ENCODE measurements around the gene SCUBE1.
A peak's percentile ranks its signal among the peaks of the same experiment; 100 is the strongest.

Gene SCUBE1

DNA sequence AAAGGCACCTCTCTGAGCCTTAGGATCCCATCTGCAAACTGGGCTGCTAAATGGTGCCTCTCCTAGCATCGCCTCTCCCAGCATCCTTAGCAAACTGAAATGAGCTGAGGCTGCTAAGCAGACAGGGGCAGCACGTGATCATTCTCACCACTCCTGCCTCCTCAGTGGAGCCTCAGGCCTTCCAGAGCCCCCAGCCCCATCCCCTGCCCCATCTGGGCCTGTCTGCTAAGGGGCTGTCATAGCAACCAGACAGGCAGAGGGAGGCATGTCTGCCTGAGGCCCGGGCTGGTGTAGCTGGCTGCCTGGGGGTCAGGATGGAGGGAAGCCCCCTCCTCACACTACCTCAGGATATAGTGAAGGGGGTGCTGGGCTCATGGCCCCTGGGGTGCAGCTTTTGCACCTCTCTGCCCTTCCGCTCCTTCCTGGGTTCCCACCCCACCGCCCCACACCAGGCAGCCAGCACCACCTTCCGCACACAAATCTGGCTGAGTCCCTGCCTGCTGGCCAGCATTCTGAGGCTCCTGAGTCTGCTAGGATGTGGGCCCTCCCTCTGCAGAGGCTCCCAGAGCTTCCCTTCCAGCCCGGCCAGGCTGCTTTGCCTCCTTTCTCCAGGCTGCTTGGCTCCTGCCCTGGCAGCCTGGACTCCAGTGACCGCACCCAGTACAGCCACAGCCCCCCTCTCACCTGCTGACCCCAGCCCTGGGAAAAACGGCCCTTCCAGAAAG, 108.7 kb downstream of the SCUBE1 start:
- no peak for DNase-seq

DNA sequence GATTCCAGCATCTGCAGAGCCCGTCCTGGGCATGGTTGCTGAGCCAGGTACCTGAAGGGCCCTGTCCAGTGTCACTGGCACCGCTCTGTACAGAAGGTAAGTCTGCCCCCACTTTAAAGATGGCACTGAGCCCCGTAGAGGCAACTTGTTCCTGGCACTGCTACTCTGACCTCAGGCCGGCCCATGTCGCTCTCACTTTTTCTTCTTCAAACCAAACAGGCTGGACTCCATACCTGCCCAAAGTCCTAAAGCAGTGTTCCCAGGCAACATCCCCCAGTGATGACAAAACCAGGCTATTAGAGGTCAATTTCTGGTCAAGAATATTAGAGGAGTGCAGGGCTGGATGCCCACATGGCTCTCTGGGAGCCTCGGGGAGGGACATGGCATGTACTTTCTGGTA, 109.6 kb downstream of the SCUBE1 start:
- no peak for DNase-seq

DNA sequence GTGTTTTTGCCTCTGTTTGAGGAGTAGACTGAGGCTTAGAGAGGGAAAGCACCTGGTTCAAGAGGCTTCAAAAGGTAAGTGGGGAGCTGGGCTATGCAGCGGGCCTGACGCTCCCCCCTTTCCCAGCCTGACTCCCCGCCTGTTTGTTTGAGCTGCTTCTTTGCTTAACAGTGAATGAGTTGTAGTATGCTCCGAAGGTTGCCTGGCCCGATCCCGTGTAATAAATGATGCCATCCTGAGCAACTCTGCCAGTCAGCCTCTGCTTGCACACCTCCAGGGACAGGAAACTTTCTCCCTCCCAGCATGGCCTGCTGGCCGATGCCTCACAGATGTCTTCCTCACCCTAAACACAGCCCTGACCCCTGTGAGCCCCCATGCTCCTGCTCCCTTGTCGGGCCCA, 110.7 kb downstream of the SCUBE1 start:
- no peak for DNase-seq

DNA sequence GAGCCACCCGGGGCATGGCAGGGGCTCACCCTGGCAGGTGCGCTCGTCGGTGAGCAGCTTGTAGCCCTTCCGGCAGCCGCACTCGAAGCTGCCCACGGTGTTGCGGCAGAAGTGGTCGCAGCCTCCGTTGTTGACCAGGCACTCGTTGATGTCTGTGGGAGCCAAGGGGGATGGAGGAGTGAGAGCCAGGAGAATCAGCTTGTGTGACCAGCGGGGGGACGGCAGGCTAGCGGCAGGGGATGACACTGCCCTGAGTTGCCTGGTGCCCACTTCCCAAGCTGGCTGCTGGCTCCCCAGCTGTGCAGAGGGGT, 111.5 kb downstream of the SCUBE1 start:
- no peak for DNase-seq

DNA sequence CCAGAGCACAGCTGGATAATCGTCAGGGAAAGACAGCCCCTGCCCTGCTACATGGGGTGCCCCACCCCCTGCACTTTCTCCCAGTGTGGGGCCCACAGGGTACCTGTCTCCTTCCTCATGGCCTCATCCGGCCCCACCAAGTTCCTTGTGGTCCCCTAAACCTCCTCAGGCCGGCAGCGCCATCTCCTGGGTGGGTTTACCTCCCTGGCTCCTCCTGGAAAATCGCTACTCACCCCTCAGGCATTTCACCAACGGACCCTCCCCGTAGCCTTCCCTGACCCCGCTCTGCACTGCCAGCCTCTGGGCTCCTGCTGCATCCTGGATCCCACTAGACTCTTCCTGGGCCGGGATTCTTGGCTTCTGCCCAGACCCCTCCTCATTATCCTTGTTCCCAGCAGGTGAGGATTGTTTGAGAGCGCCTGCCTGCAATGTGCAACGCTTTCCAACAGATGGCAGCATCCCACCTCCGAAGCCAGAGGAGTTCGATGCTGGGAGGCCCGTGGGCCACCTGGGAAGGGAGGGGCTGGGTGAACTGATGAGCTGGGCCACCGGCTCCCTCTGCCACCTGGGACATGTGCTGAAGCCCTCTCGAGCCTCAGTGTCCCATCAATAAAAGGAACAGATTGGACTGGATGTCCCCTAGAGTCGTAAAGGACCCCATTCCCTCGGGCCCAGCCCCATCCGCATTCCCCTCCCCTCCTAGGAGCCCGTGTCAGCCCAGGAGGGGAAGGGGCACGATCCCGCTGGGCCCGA, 112.0 kb downstream of the SCUBE1 start:
- DNase-seq: peak; percentile 87

DNA sequence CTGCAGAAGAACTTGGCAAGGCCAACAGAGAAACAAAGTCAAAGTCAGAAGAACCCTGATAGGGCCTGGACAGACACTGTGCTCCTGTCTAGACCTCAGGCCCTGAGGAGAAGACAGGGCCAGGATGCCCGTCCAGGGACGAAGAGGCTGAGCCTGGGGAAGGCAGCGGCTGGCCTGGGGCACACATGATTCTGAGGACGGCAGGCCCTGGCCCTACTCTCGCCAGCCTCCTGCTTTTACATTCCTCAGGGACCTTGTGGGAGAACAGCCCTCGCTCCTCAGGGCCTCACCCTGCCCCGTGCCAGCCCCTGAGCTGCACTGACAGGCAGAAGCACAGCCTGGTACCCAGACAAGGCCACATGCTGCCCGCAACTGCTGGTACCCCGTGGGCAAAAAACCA, 112.6 kb downstream of the SCUBE1 start:
- DNase-seq: no peak

DNA sequence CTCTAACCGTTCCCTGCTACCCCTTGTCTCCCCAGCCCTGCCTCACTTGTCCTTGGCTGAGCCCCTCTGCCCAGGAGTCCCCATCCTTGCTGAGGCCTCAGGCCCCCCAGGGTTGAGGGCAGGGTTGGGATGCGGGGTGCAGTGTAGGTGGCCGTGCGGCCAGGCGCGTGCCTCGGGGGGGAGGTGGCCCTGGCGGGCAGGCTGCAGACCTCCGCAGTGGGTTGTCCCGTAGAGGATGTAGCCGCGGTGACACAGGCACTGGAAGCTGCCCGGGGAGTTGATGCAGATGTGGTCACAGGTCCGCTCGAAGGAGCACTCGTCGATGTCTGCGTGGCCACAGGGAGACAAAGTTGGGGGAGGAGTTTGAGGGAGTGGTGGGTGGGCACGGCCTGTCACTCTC, 114.3 kb downstream of the SCUBE1 start:
- DNase-seq: no peak

DNA sequence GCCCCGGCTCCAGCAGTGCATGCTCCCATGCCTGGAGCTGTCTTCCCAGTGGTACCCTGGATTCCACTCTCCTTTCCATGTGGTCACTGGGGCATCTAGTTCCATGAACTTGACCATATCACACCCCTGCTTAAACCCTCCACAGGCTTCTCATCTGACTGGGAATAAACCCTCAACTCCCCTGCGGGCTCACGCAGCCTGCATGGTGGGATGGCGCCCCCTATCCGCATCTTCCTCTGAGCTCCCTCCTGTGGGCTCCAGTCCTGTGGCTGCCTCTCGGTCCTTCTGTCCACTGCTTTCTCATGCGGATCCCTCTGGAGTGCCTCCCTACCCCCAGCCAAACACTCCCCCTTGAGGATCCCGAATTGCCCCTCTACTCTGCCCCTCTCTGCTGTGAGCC, 114.8 kb downstream of the SCUBE1 start:
- DNase-seq: peak; percentile 66

DNA sequence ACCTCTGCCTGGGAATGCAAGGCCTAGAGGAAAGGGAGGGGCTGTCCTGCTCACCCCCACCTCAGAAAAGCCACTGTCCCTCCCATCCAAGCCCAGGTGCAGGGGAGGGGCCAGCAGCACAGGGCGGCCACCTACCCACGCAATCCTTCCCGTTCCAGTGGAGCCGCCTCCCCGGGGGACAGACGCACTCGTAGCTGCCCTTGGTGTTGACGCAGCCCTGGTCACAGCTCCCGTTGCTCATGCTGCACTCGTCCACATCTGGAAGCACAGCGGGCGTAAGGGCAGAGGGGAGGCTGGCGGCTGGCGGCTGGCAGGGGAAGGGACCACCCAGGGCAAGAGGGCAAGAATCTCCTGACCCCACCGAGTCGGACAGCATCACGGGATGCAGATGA, 115.9 kb downstream of the SCUBE1 start:
- DNase-seq: no peak

DNA sequence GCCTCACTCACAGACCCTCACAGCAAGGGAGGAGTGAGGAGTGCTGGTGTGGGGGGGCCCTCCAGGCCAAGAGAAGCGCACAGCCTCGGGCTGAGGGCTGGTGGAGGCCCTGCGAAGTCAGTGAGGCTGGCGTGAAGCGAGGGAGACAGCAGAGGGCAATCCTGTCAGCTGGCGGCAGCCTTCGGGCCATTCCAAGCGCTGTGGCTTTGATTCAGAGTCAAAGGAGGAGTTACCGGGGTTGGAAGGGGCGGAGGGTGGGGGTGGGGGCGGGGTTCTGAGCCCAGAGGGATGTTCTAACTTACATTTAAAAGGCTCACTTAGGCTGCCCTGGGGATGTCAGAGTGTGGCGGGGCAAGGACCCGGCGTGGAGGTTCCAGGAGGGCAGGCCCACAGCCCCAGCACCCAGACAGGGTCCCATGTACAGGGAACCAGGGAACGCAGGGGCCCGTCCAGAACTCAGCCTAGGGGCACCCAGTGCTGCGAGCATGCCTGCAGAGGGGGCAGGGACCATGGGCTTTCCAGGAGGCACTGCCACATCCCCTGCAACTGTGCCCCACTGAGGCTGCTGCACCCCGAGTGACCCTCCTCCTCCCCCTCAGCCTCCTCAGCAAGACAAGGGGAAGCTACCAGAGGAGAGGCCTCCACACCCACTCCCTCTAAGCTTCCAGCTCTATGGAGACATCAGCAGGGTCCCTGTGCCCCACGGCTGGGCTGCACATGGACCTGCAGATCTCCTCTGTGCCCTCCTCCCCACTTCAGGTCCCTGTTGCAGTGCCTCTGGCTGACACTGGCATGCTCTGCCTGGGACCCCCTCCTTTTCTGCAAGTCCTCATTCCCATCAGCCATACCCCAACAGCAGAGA, 116.6 kb downstream of the SCUBE1 start:
- no peak for DNase-seq

DNA sequence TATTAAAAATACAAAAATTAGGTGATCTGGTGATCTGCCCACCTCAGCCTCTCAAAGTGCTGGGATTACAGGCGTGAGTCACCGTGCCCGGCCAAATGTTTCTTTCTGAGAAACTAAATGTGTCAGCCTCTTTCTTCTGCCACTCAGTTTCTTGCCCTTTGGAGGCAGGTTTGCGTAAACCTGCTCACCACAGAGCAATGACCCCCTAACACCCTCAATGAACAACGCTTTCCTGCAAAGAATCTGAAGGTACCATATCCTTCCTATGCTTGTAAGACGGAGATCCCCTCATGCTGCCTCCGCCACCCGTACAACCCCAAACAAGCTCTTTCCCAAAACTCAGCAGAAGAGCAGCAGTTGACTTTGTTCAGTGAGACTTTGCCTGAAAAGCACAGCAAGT, 117.6 kb downstream of the SCUBE1 start:
- DNase-seq: no peak

DNA sequence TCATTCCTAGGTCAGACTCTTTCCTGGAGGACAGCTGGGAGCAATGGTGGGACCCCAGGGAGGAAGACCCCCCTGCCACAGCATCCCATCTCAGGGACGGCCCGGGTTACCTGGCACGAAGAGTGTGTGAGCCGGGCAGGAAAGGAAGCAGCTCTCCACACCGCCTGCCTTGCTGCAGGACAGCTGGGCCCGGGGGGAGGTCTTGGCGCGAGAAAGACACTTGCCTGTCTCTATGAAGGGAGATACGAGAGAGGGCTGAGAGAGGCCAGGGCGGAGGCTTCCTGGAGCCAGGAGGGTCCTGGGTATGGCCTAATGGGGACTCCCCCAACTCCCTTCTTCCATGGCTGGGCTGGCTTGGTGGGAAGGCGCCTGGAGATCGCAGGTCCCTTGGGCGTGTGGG, 120.2 kb downstream of the SCUBE1 start:
- no peak for DNase-seq

DNA sequence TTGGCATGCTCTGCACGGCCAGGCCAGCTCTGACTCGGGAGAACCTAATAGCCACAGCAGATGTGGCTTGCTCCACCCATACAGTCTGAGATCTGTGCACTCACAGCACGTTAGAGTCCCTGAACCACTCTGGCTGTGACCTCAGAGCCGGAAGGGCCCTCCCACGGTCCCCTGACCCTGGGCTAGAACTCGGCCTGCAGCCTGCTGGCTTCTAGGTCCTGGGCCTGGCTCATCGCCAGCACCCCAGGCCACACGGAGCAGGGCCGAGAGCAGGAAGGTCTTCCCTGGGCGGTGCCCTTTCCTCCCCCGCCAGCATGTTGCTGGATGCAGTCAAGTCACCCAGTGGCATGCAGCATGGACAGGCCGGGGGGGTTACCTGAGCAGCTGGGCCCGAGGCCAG, 120.9 kb downstream of the SCUBE1 start:
- DNase-seq: no peak

DNA sequence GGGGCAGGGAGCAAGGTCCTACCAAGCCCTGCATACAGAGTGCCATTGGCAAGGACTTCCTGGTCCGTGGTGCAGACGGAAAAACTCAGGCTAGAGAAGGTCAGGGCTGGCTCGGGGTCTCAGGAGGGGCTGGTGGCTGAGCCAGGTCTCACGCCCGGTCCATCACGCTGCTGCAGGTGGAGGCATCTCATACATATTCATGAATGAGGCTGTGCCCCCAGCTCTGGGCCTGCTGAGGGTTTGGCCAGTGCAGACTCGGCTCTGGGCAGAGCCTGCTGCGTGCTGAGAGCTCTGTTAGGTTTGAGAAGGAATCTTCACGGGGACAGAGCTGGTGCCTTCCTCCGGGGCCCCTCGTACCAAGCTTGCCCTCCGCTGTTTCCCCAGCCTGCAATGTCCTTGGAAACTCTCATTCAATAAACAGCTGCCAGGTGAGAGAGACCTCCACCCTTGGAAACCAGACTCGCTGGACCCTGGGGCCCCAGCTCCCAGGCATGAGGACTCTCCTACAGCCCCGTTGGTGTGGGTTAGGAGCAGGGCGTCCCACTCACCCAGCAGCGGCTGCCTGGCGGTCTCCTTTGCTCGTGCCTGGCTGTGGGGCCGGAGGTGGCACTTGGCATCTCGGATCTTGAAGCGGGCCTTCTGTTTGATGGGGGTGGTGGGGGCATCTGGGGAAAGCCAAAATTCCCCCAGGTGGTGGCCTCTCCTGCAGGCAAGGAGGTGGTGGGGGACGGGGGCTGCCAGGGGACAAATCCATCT, 122.4 kb downstream of the SCUBE1 start:
- no peak for DNase-seq

DNA sequence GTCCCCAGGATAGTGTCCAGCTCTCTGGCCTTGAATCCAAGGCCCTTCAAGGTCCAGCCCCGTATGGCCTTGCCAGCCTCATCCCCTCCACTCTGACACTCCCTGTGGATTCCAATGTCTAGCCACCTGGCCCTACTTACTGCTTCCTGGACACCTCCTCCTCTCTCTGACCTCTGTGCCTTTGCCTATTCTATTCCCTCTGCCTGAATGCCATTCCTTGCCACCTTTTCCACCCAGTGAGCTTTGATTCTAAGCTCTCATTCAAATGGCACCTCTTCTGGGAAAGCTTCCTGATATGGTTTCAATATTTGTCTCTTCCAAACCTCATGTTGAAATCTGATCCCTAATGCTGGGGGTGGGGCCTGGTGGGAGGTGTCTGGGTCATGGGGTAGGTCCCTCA, 124.4 kb downstream of the SCUBE1 start:
- DNase-seq: no peak

DNA sequence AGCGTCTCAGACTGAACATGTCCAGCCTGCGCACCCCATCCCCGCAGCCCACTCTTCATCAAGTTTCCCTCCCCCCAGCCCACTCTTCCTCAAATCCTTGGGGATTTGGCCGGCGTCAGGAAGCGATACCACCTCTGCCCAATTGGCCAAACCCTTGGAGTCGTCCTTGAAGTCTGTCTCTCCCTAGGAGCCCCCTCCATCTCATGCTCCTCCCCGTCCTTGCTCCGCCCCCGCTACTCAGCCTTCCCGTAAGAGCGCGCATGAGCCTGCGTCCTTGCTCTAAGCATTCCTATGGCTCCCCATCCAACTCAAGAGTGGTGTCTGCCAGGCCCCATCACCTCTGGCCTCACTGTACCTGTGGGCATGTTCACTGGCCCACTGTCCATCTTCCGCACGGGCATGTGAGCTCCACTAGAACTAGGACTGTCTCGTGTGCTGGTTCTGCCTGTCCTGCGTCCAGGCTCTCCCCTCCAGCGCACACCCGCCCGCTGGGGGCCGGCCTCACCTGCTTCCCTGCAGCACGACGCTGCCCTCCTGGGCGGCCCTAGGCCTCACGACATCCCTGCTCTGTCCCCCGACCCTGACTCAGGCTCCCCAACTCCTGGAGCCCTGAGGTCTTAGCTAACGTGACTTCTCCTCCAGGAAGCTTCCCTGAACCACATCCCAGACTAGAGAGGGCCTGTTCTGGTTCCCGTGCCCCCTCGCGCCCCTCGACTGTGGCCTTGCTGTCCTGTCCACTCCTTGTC, 125.7 kb downstream of the SCUBE1 start:
- DNase-seq: no peak

DNA sequence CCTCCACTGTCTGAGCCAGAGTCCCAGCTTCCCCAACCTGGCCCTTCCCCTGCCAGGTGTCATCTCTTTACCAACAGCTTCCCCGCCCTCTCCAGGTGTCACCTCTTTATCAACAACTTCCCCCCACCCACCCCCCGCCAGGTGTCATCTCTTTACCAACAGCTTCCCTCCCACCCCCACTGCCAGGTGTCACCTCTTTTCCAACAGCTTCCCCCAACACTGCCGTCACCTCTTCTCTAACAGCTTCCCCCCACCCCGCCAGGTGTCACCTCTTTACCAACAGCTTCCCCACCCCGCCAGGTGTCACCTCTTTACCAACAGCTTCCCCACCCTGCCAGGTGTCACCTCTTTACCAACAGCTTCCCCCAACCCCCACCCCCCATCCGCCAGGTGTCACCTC, 126.4 kb downstream of the SCUBE1 start:
- DNase-seq: no peak

DNA sequence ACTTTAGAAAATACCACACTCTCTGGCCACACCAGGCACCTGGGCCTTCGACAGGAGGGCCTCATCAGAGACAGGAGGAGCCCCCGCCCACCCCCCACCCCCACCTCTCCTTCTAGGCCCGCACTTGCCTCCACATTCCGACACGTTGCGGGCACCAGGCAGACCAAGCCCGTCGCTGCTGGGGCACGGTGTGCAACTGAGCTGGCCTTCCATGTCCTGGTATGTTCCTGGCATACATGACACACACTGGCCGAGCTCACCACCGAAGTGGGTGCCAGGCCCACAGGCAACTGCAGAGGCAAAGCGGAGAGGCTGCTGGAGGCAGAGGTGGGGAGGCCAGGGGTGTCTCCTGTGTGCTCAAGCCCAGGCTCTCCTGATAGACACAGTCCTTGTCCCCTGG, 129.2 kb downstream of the SCUBE1 start:
- no peak for DNase-seq

DNA sequence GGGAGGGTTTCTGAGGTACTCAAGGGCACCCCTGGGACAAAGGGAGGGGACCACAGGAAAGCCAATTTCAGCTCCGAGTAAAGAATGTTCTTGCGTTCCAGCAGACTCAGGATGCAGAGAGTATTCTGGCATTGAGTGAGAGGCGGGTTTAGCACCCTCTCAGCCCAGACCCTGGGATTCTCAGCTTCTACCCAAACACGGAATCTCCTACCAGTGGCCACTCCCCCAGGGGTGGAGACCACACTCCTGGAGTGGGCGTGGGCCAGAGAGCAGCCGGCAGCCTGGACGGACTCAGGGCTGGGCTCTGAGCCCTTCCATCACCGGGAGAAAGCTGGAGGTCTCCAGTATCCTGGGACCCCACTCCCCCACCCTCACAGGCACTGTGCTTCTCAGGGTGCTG, 130.1 kb downstream of the SCUBE1 start:
- DNase-seq: no peak

DNA sequence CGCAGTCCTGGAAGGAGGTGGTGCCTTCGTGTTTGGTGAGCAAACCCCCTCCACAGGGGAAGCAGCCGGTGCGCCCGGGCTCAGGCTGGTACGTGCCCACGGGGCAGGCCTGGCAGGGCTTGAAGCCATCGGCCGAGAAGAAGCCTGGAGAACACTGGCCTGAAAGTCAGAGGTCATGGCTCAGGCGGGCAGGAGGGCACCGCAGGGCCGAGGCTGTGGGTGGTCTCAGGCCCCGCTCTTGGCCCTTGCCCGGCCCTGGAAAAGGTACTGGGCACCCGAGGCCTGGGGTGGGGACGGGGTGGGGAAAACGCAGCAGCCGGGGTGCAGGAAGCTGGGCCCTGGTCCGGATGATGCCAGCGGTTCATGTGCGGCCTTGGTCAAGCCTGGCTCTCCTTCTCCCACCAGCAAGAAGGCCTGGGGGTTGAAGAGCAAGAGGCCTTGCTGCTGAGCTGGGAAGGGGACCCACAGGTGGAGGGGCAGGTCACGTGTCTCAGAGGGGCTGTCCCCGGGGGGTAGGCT, 130.7 kb downstream of the SCUBE1 start:
- DNase-seq: no peak

DNA sequence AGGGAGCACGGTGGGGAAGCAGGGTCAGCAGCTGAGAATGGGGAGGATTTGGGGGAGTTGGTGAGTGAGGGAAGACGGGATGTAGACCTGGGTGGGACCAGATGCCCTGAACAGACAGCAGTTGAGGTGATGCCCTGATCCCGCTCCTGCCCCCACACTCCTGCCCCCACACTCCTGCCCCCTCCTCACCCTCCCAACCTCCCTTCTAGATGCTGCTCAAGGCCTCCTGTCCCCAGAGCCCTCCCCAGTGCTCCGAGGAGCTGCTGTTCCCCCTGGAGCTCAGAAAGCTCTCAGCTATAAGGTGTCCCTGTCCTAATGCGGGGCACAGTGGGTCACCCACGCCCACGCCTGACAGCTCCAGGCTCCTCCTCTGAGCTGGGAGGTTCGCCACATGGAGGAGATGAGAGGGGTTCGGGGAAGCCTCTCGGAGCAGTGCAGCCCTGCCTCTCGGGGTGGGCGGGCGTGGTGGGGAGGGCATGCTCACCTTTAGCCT, 131.2 kb downstream of the SCUBE1 start:
- DNase-seq: no peak
